Daoy (cell line): Measurements from ENCODE around the gene BSND. TPM values are rescaled to one million over a fixed set of nuclear protein-coding genes. Genes with fewer than 3 reads are reported as not detected.

Source experiments
- DNase-seq: peaks from one replicate; pipeline ENCODE4 v3.0.0-alpha.2; 2015; ENCODE audit warnings: low read depth
- total RNA-seq: library from RNA; depleted of rRNA; stranded (reverse); fragments of >200 nt; shearing (Covaris generic); gene quantifications from 2 replicates; pipeline ENCODE4 v1.2.3, GENCODE V29; 2014

BSND gene
- total RNA-seq, 1 experiment from 2014 or later, result not detected

- DNase-seq, result no peak
Observed at GRCh38 chr1:55045430-55045829, 46.7 kb downstream of the BSND start.

GRCh38 chr1:55046871-55047270 is 48.1 kb downstream of the BSND start:
- DNase-seq, result no peak

- no peak for DNase-seq
Observed at GRCh38 chr1:55047611-55048010, 48.9 kb downstream of the BSND start.

- no peak for DNase-seq
Observed at GRCh38 chr1:55048453-55049270, 49.9 kb downstream of the BSND start.

DNA sequence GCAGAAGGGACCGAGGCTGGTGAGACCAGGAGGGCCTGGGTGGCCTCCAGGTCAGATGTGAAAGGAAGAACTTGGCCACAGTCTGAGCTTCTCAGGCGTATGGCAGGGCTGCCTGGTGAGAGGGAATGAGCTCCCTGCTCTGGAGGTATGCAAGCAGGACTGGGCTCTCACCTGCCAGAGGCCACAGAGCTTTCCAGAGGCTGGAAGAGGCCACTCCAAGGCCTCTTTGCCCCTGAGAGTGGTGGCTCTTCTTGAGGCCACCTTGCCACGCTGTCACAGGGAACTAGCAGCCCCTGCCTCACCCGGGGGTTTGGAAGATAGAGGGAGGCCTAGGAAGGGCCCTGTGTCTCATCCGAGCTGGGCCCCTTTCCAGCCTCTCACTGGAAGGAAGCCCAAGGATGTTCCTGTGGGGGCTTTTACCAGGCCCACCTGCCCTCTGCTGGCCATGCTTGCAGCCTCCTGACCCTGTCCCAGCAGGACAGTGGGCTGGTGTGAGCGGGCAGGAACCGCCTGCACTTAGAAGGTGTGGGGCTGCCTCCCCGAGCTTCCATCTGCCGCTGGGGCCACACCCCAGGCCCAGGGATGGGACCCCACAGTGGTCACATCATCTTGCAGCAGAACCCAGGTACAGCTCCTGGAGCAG is 50.7 kb downstream of the BSND start:
- no peak for DNase-seq

DNA sequence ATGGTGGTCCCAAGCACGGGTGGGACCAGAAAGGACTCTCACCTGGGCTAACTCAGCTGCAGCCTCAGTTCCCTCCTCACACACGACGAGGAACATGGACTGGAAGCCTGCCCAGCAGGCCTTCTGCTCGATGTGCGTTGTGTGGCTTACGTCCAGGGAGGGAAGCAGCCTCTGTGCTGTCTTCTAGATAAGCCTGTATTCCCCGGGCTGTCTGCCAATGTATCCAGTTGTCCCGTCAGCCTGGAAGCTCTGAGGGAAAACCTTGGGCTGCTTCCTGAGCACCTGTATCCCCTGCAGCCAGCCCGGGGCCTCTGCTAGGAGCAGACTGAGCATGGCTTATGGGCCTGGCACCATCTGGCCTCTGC is 51.2 kb downstream of the BSND start:
- no peak for DNase-seq

DNA sequence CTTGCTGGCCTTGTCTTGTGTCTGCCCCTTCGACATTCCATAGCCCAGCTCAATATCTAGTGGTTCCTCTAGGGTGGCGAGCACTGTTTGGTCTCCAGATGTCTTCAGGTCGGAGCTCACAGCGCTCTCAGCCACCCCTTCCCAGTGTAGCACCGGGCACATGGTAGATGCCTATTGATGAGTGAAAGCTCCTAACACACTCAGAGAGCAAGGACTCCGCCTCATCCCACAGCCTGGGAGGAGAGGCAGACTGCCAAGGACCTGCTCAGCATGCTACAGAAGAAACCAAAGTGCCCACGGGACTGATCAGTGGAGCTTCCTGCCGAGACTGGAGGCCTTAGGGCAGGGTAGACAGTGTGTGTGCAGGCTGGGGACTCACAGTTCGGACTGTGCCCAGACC is 51.5 kb downstream of the BSND start:
- peak; percentile 37 for DNase-seq

- DNase-seq, result peak; percentile 1
Observed at GRCh38 chr1:55051169-55051568, 52.4 kb downstream of the BSND start.

DNA sequence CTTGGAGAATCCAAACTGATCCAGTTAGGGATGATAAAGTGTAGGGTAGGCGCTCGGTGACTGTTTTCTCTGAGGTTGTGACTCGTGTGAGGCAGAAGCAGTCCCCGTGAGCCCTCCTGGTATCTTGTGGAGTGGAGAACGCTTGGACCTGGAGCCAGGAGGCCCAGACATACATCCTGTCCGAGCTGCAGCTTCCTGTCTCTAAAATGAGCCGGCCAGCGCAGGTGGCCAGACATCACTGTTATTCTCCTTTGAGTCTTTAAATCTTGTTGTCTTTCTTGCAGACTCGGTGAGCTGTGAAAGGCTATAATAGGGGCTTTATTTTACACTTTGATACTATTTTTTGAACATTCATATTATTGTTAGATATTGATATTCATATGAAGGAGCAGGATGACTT is 52.9 kb downstream of the BSND start:
- peak; percentile 0 for DNase-seq

DNA sequence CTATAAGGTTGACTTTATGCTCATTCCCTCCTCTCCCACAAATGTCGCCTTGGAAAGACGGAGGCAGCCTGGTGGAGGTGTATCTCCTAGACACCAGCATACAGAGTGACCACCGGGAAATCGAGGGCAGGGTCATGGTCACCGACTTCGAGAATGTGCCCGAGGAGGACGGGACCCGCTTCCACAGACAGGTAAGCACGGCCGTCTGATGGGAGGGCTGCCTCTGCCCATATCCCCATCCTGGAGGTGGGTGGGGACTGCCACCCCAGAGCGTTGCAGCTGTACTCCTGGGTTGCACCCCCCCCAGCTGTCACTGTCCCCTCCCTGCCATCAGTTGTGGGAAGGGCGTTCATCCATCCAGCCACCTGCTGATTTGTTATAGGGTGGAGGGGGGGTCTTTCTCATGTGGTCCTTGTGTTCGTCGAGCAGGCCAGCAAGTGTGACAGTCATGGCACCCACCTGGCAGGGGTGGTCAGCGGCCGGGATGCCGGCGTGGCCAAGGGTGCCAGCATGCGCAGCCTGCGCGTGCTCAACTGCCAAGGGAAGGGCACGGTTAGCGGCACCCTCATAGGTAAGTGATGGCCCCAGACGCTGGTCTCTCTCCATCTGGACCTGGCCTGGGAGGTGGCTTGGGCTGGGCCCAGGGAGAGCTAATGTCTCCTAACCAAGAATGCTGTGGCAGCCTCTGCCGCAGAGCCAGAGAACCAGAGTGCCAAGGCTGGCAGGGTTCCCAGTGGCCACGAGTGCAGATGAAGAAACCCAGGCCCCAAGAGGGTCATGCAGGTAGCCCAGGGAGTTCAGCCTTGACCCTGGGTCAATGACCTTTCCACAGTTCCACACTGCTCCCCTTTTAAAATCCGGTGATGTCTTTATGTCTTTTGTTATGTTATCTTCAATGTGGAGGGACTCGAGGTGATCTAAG is 53.7 kb downstream of the BSND start:
- DNase-seq, result peak; percentile 0

DNA sequence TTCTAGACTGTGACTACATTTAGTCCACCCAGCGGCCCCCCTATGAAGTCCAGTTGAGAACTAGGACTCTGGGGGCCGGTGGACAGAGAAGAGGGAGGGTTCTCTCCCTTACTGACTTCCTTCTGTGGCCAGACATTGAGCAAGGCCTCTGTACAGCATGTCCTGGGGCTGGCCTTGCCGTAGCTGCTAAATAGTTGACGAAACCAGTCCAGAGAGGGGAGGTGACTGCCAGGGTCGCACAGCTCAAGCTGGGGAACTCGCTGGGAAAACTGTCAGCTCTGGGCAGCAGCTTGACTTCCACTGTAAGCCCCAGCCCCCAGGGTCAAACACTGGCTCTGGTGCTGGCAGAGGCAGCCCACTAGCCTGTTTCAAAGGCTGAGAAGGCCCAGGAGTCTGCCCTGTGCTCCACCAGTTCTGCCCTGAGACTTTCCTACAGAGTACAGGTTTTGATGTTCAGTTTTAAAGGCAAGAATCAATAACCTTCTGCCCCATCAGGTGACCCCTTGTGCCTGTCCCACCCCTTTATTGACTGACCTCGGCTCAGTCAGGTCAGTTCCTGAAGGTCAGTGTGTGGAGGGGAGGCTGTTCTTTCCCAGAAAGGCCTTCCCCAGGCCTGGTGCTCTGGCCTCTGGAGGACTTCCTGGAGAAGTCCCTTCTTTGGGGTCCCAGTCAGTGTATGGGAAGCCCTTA is 54.7 kb downstream of the BSND start:
- DNase-seq, result no peak

DNA sequence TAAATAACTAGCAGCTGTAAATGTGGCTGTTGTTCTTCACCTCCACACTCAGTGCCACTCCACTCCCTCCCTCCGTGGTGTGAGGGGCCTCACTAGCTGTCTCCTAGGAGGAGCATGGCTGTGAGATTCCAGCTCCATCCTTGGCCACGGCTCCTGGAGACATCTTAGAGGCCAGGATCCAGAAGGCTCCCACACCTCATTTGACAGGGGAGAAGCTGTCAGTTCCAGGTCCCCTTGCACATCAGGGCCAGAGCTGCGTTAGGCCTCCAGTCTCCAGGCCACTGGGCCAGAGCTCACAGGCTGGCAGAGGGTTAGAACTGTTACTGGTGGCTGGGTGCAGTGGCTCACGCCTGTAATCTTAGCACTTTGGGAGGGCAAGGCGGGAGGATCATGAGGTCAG is 55.7 kb downstream of the BSND start:
- no peak for DNase-seq

GRCh38 chr1:55055084-55055882 is 56.5 kb downstream of the BSND start:
- no peak for DNase-seq

DNA sequence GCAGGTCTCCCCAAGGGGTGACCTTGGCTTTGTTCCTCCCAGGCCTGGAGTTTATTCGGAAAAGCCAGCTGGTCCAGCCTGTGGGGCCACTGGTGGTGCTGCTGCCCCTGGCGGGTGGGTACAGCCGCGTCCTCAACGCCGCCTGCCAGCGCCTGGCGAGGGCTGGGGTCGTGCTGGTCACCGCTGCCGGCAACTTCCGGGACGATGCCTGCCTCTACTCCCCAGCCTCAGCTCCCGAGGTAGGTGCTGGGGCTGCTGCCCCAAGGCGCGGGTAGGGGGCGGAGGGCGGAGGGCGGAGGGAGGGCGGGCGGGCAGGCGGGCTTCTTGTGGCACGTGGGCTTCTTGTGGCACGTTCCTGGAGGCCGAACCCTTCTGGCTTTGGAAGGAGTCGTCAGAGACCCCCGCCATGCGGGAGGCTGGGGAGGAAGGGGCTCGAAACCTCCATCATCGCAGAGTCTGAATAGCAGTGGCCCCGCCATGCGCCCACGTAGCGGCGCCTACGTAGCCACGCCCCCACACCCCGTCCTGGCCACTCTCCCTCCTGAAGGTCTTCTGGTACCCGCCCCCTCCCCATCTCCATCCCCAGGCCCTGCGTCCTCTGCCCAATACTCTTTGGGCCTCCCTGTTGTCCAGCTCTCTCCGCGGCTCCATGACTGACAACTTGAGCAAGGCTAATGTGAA is 57.4 kb downstream of the BSND start:
- DNase-seq, result no peak

GRCh38 chr1:55056632-55056992 is 57.9 kb downstream of the BSND start:
- no peak for DNase-seq

GRCh38 chr1:55057270-55057955 is 58.7 kb downstream of the BSND start:
- DNase-seq, result no peak

DNA sequence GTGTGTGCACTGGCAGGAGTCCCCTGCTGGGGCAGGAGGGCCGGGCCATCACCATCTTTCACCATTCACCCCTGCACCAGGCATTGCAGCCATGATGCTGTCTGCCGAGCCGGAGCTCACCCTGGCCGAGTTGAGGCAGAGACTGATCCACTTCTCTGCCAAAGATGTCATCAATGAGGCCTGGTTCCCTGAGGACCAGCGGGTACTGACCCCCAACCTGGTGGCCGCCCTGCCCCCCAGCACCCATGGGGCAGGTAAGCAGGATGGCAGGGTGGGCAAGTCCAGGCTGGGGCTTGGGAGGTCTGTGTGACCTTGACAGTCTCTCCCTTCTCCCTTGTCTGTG is 59.2 kb downstream of the BSND start:
- DNase-seq, result no peak

DNA sequence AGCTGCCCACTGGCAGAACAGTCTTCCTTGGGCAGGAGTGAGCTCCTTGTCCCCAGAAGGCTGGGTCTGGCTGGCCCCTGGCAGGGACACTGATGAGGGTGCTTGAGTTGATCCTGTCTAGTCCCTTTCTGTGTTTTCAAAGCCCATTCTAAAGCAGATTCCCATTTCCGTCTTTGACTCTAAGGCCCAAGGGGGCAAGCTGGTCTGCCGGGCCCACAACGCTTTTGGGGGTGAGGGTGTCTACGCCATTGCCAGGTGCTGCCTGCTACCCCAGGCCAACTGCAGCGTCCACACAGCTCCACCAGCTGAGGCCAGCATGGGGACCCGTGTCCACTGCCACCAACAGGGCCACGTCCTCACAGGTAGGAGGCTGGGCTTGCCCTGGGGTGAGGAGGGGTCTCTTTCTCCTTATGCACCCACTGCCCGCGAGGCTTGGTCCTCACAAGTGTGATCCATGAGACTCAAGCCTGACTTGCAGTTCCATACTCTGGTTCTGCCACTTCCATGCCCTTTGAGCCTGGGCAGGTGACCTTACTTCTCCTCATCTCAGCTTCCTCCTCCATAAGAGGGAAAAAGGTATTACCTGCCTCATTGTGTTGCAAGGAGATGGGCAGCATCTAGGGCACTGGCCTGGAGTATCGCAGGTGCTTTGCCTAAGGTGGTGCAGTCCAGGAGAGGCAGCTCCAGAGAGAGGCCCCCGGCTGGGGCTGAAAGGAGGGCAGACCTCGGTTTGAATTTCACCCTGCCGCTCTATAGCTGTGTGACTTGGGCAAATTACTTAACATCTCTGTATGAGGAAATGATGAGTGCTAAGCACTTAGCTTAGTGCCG is 60.8 kb downstream of the BSND start:
- no peak for DNase-seq
